ENCODE data around the gene SERPINC1. TPM values are rescaled to one million over a fixed set of nuclear protein-coding genes. Genes with fewer than 3 reads are reported as not detected.

Gene SERPINC1
- total and polyA plus RNA-seq, 2 of the 8 experiments (the other 6 are each of a cell fraction or from before 2014, with no cell fraction given), result 0.08 TPM; not detected in 1

- TF ChIP-seq RBBP5 (IDR thresholded peaks at IDR 0.05; ENCODE audit: borderline replicate concordance, low read depth, low read length), result no peak
- TF ChIP-seq CBX5 (IDR thresholded peaks at IDR 0.05; ENCODE audit: low read depth, low read length), result no peak
- TF ChIP-seq, protein P1, sequence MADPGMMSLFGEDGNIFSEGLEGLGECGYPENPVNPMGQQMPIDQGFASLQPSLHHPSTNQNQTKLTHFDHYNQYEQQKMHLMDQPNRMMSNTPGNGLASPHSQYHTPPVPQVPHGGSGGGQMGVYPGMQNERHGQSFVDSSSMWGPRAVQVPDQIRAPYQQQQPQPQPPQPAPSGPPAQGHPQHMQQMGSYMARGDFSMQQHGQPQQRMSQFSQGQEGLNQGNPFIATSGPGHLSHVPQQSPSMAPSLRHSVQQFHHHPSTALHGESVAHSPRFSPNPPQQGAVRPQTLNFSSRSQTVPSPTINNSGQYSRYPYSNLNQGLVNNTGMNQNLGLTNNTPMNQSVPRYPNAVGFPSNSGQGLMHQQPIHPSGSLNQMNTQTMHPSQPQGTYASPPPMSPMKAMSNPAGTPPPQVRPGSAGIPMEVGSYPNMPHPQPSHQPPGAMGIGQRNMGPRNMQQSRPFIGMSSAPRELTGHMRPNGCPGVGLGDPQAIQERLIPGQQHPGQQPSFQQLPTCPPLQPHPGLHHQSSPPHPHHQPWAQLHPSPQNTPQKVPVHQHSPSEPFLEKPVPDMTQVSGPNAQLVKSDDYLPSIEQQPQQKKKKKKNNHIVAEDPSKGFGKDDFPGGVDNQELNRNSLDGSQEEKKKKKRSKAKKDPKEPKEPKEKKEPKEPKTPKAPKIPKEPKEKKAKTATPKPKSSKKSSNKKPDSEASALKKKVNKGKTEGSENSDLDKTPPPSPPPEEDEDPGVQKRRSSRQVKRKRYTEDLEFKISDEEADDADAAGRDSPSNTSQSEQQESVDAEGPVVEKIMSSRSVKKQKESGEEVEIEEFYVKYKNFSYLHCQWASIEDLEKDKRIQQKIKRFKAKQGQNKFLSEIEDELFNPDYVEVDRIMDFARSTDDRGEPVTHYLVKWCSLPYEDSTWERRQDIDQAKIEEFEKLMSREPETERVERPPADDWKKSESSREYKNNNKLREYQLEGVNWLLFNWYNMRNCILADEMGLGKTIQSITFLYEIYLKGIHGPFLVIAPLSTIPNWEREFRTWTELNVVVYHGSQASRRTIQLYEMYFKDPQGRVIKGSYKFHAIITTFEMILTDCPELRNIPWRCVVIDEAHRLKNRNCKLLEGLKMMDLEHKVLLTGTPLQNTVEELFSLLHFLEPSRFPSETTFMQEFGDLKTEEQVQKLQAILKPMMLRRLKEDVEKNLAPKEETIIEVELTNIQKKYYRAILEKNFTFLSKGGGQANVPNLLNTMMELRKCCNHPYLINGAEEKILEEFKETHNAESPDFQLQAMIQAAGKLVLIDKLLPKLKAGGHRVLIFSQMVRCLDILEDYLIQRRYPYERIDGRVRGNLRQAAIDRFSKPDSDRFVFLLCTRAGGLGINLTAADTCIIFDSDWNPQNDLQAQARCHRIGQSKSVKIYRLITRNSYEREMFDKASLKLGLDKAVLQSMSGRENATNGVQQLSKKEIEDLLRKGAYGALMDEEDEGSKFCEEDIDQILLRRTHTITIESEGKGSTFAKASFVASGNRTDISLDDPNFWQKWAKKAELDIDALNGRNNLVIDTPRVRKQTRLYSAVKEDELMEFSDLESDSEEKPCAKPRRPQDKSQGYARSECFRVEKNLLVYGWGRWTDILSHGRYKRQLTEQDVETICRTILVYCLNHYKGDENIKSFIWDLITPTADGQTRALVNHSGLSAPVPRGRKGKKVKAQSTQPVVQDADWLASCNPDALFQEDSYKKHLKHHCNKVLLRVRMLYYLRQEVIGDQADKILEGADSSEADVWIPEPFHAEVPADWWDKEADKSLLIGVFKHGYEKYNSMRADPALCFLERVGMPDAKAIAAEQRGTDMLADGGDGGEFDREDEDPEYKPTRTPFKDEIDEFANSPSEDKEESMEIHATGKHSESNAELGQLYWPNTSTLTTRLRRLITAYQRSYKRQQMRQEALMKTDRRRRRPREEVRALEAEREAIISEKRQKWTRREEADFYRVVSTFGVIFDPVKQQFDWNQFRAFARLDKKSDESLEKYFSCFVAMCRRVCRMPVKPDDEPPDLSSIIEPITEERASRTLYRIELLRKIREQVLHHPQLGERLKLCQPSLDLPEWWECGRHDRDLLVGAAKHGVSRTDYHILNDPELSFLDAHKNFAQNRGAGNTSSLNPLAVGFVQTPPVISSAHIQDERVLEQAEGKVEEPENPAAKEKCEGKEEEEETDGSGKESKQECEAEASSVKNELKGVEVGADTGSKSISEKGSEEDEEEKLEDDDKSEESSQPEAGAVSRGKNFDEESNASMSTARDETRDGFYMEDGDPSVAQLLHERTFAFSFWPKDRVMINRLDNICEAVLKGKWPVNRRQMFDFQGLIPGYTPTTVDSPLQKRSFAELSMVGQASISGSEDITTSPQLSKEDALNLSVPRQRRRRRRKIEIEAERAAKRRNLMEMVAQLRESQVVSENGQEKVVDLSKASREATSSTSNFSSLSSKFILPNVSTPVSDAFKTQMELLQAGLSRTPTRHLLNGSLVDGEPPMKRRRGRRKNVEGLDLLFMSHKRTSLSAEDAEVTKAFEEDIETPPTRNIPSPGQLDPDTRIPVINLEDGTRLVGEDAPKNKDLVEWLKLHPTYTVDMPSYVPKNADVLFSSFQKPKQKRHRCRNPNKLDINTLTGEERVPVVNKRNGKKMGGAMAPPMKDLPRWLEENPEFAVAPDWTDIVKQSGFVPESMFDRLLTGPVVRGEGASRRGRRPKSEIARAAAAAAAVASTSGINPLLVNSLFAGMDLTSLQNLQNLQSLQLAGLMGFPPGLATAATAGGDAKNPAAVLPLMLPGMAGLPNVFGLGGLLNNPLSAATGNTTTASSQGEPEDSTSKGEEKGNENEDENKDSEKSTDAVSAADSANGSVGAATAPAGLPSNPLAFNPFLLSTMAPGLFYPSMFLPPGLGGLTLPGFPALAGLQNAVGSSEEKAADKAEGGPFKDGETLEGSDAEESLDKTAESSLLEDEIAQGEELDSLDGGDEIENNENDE (IDR thresholded peaks at IDR 0.05; ENCODE audit: insufficient replicate concordance, low read length), result no peak
- TF ChIP-seq GTF2F1 (IDR thresholded peaks at IDR 0.05; ENCODE audit: borderline replicate concordance, low read depth, low read length), result no peak
- no peak for TF ChIP-seq TCF12 (IDR thresholded peaks at IDR 0.05; ENCODE audit: low read depth, low read length)
- no peak for TF ChIP-seq MAFK (IDR thresholded peaks at IDR 0.05; ENCODE audit: low read depth, low read length)
- TF ChIP-seq NANOG (IDR thresholded peaks at IDR 0.05; ENCODE audit: insufficient read depth, low read depth, low read length, poor library complexity, severe bottlenecking), result no peak
Observed at GRCh38 chr1:173876732-173877131, 40.4 kb downstream of the SERPINC1 start (continued).

Data from H1 (cell line).